Transverse colon (tissue), 4 donors: ENCODE data around the gene ADAM22.

Source experiments
- CTCF ChIP-seq, 5 experiments: fragments of 200-600 bp in 3 of 5; fragments of 450-650 bp in 2 of 5; sonication (generic) in 3 of 5; IDR thresholded peaks; 1 replicate in 2 of 5; 2 replicates in 3 of 5; pipeline ENCODE4 v1.5.1; 2016 to 2017; ENCODE audit warnings: antibody characterized with exemption in 5 of 5, inconsistent platforms in 3 of 5, mild to moderate bottlenecking in 2 of 5, moderate library complexity in 1 of 5
- POLR2A ChIP-seq: fragments of 450-650 bp; IDR thresholded peaks from one replicate; pipeline ENCODE4 v1.6.1; 2016; ENCODE audit warnings: antibody characterized with exemption, mild to moderate bottlenecking, moderate library complexity
- POLR2AphosphoS5 ChIP-seq, 3 donors: sonication (generic); formaldehyde crosslinking; IDR thresholded peaks; one replicate each; pipeline ENCODE4 v1.6.1; 2016; ENCODE audit warnings: antibody characterized with exemption in 3 of 3

- TF ChIP-seq POLR2AphosphoS5 (IDR thresholded peaks at IDR 0.05), result no peak
- TF ChIP-seq CTCF (IDR thresholded peaks at IDR 0.05), result no peak
- TF ChIP-seq POLR2A, result no peak
These were observed 138.1 kb downstream of the ADAM22 start for GRCh38 chr7:88071994-88072714.
